ENCODE measurements around the gene A4GALT.

The A4GALT gene

DNA sequence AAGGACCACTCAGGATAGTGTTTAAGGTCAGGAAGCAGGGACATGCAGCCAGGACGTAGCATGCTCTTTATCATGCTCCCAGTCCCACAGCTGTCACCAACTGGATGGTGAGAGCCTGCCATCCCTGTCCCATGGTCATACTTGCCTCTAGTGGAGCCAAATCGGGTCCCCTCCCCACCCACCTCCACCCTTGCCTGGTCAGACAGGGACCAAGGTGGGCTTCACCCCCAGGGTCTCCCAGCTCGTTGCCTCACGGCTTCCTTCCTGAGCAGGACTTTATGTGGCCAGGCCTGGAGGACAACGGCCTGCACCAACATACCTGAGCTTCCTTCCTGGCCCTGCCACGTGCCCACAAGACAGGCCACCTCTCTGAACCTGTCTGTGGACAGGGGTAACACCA lies 19.8 kb downstream of the A4GALT start:
- no peak for DNase-seq

DNA sequence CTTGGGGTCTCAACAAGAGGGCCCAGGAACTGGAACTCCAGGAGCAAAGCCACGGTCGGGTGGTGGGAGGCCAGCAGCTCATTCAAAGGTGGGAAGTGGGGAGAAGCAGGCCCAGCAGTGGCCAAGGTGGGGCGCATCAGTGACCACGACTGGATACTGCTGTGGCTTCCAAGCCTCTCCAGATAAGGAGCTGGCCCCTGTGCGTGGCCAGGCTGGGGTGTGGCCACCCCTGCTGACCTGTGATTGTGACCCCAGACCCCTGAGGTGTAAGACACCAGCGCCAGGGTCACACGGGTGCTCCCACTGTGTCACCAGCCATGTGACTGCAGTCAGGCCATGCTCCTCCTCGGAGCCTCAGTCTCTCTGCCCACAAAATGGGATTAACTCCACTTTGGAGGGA lies 20.3 kb downstream of the A4GALT start:
- no peak for DNase-seq

DNA sequence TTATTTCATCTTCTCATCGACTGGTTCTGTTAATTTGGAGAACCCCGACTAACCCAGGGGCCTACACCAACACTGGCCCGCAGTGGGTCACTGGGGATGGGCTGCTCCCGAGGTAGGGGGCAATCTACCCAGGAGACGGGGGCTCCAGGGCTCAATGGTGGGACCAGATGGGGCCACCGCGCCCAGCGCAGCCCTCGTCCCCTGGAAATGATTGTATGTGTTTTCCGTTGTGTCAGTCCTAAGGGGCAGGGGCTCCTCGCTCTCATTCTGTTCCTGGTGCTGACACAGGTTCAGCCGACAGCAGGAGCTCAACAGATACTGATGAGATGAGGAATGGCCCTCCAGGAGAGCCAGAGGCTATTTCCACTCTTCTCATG lies 20.7 kb downstream of the A4GALT start:
- DNase-seq = no peak

DNA sequence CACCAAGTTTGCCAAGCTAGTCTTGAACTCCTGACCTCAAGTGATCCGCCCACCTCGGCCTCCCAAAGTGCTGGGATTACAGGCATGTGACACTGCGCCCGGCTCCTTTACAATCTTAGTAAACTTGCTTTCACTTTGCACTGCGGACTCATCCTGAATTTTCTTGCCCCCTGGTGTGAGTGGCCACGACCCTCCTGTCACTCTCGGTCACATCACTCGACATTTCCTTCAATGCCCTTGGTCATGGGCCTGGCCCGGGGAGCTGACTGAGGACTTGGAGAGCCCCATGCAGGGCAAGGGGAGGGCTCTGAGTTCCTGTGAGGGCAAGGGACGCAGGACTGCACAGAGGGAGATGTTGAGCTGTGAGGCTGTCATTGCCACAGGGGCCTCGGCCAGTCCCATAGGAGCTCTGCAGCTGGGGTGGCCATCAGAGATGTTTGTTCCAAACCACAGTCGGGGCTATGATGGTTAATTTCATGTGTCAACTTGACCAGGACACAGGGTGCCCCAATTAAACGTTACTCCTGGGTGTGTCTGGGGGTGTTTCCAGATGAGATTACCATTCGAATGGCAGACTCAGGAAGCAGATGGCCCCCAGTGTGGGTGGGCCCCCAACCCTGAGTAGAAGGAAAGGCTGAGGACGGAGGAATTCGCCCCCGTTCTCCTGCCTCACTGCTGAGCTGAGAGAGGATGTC lies 21.2 kb downstream of the A4GALT start:
- DNase-seq = no peak

GRCh38 chr22:42697542-42698013 lies 23.1 kb downstream of the A4GALT start:
- no peak for DNase-seq

DNA sequence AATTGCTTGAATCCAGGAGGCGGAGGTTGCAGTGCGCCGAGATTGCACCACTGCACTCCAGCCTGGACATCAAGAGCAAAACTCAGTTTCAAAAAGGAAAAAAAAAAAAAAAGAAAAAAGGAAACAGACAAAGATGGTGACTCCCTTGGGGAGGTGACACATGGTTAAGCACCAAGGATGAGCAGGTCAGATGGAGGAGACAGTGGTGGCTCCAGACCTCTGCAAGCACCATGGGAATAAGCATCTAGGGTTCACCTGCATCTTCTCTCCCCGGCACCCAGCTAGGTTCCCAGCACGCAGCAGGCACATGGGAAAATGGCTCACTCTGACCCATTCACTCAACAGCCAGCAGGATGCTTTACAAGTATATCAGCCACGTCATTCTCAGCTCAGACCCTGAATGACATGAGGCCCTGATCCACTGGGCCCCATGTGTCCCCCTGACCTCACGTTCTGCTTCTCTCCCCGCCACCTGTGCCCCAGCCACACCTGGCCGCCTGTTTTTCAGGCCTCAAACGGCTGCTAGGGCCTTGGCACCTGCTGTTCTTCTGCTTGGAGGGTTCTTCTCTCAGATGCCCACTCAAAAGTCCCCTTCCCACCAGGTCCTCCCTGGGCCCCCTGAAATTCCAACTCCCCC lies 24.2 kb downstream of the A4GALT start:
- no peak for DNase-seq

- no peak for DNase-seq
Measured at GRCh38 chr22:42695294-42695693, 25.4 kb downstream of the A4GALT start.

- DNase-seq = no peak
Measured at GRCh38 chr22:42693763-42694683, 26.6 kb downstream of the A4GALT start.

- DNase-seq = no peak
Measured at GRCh38 chr22:42693055-42693762, 27.5 kb downstream of the A4GALT start.

DNA sequence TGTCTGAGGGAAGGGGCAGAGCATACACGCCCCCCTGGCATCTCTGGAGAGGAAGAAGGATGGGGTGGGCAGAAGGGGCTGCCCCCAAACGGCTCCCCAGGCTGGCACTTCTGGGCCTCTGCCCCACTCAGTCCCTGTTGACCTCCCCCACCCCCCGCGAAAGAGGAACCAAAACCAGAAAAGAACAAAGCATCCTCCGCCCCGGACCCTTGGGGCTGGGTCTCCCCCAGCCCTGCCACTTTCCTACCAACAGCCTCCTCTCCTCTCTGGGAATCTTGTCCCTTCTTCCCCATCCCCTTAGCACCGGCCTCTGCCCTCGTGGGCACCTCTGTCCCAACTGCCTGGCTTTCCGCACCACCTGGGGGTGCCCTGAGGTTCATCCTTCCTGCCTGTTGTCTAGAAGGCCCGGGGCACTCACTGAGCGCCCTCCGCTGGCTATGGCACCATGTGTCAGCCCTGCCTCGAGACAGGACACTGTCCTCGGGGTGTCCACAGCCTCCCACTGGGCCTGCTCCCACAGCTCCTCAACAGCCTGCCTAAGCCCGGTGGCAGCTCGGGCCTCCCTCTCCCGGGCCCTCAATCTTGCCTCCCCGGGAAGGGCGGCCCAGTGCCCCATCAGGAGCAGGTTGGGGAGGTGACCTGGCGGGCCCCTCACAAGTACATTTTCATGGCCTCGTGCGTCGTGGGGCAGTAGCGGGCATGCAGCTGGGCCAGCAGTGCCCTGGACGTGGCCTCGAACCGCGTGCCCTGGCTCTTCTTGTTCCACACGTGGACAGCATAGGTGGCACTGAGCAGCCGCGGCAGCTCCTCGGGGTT lies 28.2 kb downstream of the A4GALT start:
- no peak for DNase-seq

GRCh38 chr22:42691440-42691839 lies 29.2 kb downstream of the A4GALT start:
- DNase-seq = no peak

DNA sequence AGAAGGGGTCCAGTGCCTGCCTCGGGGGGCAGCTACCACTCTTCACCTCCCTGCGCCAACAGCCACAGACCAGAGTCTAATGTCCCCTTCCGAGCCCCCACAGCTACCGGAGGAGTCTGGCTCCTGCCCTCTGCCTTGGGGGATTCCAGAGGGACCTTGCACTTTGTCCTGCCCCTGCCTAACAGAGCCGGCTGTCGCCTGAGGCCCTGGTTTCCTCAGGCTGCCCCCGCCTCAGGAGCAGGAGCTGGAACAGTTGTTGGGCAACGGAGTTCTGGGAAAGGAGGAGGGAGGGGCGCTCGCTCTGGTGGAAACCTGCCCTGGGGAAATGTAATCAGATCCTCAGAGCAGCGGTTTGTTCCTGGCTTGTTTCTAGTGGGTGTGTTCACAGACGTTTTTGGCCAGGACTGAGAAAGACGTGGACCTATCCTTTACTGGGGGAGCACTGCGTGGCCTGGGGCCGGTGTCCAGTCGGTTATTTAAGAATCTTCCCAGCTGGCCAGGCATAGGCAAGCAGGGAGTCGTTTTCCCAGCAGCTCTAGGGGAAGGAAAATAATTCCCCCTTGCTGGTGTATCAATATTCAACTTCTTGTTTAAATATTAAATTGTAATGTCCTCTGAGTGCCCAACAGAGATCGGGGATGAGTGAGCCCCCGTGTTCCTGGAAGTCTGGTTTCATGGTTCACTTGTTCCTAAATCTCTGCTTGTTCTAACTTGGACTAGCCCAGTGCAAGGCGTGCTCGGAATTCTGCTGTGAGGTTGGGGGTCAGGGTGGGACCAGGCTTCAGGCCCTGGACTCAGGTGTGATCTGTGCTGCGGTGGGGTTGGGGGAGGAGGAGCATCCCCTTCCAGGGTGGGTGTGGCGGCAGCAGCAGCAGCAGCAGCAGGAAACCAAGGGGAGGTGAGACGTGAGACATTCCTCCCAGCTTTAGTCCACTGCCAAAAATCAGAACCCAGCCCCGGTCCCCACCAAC lies 32.1 kb downstream of the A4GALT start:
- no peak for DNase-seq

GRCh38 chr22:42686756-42687491 lies 33.7 kb downstream of the A4GALT start:
- no peak for DNase-seq

DNA sequence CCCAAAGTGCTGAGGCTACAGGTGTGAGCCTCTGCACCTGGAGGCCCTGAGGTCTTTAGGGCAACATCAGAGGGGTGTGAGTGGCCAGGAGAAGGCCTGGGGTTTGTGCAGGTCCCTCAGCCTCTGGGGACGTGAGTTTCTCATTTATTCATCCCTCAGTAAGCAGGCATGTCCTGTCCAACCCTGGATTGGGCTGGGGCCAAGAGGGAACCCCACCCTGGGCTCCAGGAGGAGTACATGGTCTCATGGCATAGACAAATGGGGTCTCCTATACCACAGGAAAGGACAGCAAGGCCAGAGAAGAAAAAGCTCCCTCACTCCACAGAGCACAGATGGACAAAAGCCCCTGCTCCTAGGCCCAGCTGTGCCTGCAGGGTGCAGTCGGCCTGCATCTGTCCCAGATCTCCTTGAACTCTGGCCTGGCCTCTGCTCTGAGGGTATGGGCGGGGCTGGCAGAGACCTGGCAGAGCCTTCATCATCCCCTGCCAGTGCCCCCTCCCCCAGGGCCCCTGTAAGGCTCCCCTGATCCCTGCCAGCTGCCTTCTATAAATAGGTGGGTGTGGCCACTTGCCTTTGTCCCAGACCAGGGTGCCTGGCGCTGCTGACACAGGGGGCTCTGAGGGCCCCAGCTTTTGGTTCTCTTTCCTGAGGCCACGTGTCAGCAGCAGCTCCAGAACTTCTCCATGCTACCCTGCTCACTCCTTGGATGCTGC lies 34.6 kb downstream of the A4GALT start:
- DNase-seq = no peak

- no peak for DNase-seq
Measured at GRCh38 chr22:42684462-42685195, 36.0 kb downstream of the A4GALT start.

- no peak for DNase-seq
Measured at GRCh38 chr22:42683578-42684283, 36.9 kb downstream of the A4GALT start.

GRCh38 chr22:42682113-42682851 lies 38.4 kb downstream of the A4GALT start:
- no peak for DNase-seq

All from stimulated activated CD8-positive, alpha-beta memory T cell treated with anti-CD3 and anti-CD28 coated beads, Interleukin-4, amount 100 ng/mL, for 48 hours (primary cell).